SK-N-SH treated with all-trans-retinoic acid at 6 μM for 48 hours (cell line): ENCODE data around the gene CLTCL1.
"Not testable (repeated sequence)": the region's sequence is repeated elsewhere in the genome, so short reads cannot be mapped to it uniquely, and the experiment has no call there.

Source experiments
- ATAC-seq: fragments of 200-7000 bp; cut with Tn5 transposase; 3 replicates; pipeline ENCODE4 v1.9.1; 2020; ENCODE audit warnings: mild to moderate bottlenecking, moderate library complexity
- BACH2 ChIP-seq: fragments of 250-450 bp; sonication (Bioruptor Pico); IDR thresholded peaks from 2 replicates; pipeline ENCODE4 v1.9.0; 2021; ENCODE audit warnings: mild to moderate bottlenecking, borderline replicate concordance
- CSDC2 ChIP-seq: fragments of 250-450 bp; sonication (Bioruptor Pico); IDR thresholded peaks from 2 replicates; pipeline ENCODE4 v1.5.0; 2020; ENCODE audit warnings: mild to moderate bottlenecking, moderate library complexity
- CSRNP3 ChIP-seq: fragments of 250-450 bp; sonication (Bioruptor Pico); IDR thresholded peaks from 2 replicates; pipeline ENCODE4 v1.5.1; 2021; ENCODE audit warnings: mild to moderate bottlenecking, moderate library complexity
- GLIS3 ChIP-seq: fragments of 250-450 bp; sonication (Bioruptor Pico); IDR thresholded peaks from 2 replicates; pipeline ENCODE4 v1.5.0; 2020; ENCODE audit warnings: mild to moderate bottlenecking, moderate library complexity
- ISL1 ChIP-seq: fragments of 250-450 bp; sonication (Bioruptor Pico); IDR thresholded peaks from 2 replicates; pipeline ENCODE4 v2.1.2; 2022; ENCODE audit warnings: mild to moderate bottlenecking, moderate library complexity
- OSR1 ChIP-seq: fragments of 250-450 bp; sonication (Bioruptor Pico); IDR thresholded peaks from 2 replicates; pipeline ENCODE4 v1.8.0; 2022; ENCODE audit warnings: moderate library complexity, mild to moderate bottlenecking, inconsistent platforms
- PATZ1 ChIP-seq: fragments of 250-450 bp; sonication (Bioruptor Pico); IDR thresholded peaks from 2 replicates; pipeline ENCODE4 v1.8.0; 2020; ENCODE audit warnings: mild to moderate bottlenecking, moderate library complexity, borderline replicate concordance
- RARB ChIP-seq: fragments of 250-450 bp; sonication (Bioruptor Pico); IDR thresholded peaks from 2 replicates; pipeline ENCODE4 v1.8.0; 2021; ENCODE audit warnings: mild to moderate bottlenecking, moderate library complexity
- SNAI2 ChIP-seq: fragments of 250-450 bp; sonication (Bioruptor Pico); IDR thresholded peaks from 2 replicates; pipeline ENCODE4 v1.5.0; 2020; ENCODE audit warnings: mild to moderate bottlenecking, moderate library complexity
- TCF4 ChIP-seq: fragments of 250-450 bp; sonication (Bioruptor Pico); IDR thresholded peaks from 2 replicates; pipeline ENCODE4 v1.8.0; 2021; ENCODE audit warnings: mild to moderate bottlenecking, moderate library complexity, borderline replicate concordance
- TOX ChIP-seq: fragments of 250-450 bp; sonication (Bioruptor Pico); IDR thresholded peaks from 2 replicates; pipeline ENCODE4 v1.8.0; 2021; ENCODE audit warnings: mild to moderate bottlenecking, moderate library complexity, borderline replicate concordance
- TSHZ2 ChIP-seq: fragments of 250-450 bp; sonication (Bioruptor Pico); IDR thresholded peaks from 2 replicates; pipeline ENCODE4 v1.5.0; 2020; ENCODE audit warnings: mild to moderate bottlenecking, moderate library complexity
- ZC3H10 ChIP-seq: fragments of 250-450 bp; sonication (Bioruptor Pico); IDR thresholded peaks from 2 replicates; pipeline ENCODE4 v1.5.1; 2021; ENCODE audit warnings: mild to moderate bottlenecking, moderate library complexity
- ZFP30 ChIP-seq: fragments of 450-650 bp; formaldehyde crosslinking; IDR thresholded peaks from 2 replicates; pipeline ENCODE4 v1.5.0; 2022; ENCODE audit warnings: mild to moderate bottlenecking, moderate library complexity
- ZNF70 ChIP-seq: fragments of 450-650 bp; formaldehyde crosslinking; IDR thresholded peaks from 2 replicates; pipeline ENCODE4 v1.5.0; 2020; ENCODE audit warnings: mild to moderate bottlenecking, moderate library complexity
- ZNF8 ChIP-seq: fragments of 450-650 bp; formaldehyde crosslinking; IDR thresholded peaks from 2 replicates; pipeline ENCODE4 v1.5.0; 2020; ENCODE audit warnings: mild to moderate bottlenecking, moderate library complexity
- TF ChIP-seq, protein P1 (sequence below): fragments of 250-450 bp; sonication (Bioruptor Pico); IDR thresholded peaks from 2 replicates; pipeline ENCODE4 v1.5.1; 2020; ENCODE audit warnings: low read depth, mild to moderate bottlenecking, moderate library complexity

The CLTCL1 gene

DNA sequence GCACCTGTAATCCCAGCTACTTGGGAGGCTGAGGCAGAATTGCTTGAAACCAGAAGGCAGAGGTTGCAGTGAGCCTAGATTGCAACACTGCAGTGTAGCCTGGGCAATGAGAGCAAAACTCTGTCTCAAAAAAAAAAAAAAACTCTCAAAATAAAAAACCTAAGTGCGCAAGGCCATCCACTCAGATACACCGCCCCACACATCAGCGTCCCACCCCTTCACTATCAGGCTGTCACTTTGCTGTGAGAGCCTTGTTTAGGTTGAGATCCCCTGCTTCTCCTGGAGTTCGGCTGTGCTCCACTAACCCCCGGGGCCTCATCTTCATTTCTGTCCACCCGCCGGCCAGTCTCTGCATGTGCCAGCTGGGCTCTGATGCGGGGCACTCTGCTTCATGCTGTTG, 125.1 kb downstream of the CLTCL1 start:
- no peak for TF ChIP-seq SNAI2 (CRISPR knock-in tag)
- no peak for TF ChIP-seq TSHZ2 (CRISPR knock-in tag)
- TF ChIP-seq TCF4 (CRISPR knock-in tag), result no peak
- TF ChIP-seq, protein P1, sequence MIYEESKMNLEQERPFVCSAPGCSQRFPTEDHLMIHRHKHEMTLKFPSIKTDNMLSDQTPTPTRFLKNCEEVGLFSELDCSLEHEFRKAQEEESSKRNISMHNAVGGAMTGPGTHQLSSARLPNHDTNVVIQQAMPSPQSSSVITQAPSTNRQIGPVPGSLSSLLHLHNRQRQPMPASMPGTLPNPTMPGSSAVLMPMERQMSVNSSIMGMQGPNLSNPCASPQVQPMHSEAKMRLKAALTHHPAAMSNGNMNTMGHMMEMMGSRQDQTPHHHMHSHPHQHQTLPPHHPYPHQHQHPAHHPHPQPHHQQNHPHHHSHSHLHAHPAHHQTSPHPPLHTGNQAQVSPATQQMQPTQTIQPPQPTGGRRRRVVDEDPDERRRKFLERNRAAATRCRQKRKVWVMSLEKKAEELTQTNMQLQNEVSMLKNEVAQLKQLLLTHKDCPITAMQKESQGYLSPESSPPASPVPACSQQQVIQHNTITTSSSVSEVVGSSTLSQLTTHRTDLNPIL (CRISPR knock-in tag), result no peak
- no peak for TF ChIP-seq ZNF70 (CRISPR knock-in tag)
- no peak for TF ChIP-seq RARB (CRISPR knock-in tag)
- TF ChIP-seq ZC3H10 (CRISPR knock-in tag), result no peak
- no peak for TF ChIP-seq OSR1 (CRISPR knock-in tag)
- no peak for TF ChIP-seq ISL1 (CRISPR knock-in tag)
- no peak for TF ChIP-seq PATZ1 (CRISPR knock-in tag)
- no peak for TF ChIP-seq ZNF8 (CRISPR knock-in tag)
- TF ChIP-seq CSDC2 (CRISPR knock-in tag), result no peak
- TF ChIP-seq GLIS3 (CRISPR knock-in tag), result no peak
- TF ChIP-seq ZFP30 (CRISPR knock-in tag), result no peak
- no peak for TF ChIP-seq BACH2
- no peak for TF ChIP-seq CSRNP3 (CRISPR knock-in tag)
- TF ChIP-seq TOX, result no peak
- no peak for ATAC-seq

DNA sequence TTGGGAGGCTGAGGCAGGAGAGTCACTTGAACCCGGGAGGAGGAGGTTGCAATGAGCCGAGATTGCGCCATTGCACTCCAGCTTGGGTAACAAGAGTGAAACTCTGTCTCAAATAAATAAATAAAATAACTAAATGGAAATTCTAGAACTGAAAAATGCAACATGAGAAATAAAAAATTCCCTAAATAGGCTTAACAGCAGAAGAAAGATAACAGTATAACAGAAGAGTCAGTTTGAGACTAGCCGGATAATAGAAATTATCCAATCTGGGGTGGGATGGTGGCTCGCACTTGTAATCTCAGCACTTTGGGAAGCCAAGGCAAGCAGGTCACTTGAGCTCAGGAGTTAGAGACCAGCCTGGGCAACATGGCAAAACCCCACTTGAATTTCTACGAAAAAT, 127.1 kb downstream of the CLTCL1 start:
- no peak for ATAC-seq
- TF ChIP-seq ZNF8 (CRISPR knock-in tag) (no peak), TOX (no peak), TSHZ2 (CRISPR knock-in tag) (no peak)

DNA sequence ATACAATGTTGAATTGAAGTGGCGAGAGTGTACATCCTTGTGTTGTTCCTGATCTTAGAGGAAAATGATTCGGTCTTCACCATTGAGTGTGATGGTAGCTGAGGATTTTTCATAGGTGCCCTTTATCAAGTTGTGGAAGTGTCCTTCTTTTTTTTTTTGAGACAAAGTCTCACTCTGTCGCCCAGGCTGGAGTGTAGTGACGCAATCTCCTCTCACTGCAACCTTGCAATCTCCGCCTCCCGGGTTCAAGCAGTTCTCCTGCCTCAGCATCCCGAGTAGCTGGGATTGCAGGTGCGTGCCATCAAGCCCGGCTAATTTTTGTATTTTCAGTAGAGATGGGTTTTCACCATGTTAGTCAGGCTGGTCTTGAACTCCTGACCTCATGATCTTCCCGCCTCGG, 132.9 kb downstream of the CLTCL1 start:
- ATAC-seq, result not testable (repeated sequence)

GRCh38 chr22:19156109-19156508, 135.4 kb downstream of the CLTCL1 start:
- not testable (repeated sequence) for ATAC-seq
